ENCODE results near the gene TIFAB.

TIFAB gene

GRCh38 chr5:135447298-135447929 lies 4.7 kb downstream of the TIFAB start, which contains the start of gene DCANP1:
Gene DCANP1 (minus strand): TSS chr5:135447348. CDS start chr5:135447108, 240 bp downstream.
- no peak for TF ChIP-seq CTCF (IDR thresholded peaks at IDR 0.05; ENCODE audit: low read length, missing control alignments)
- H3K4me3 ChIP-seq (replicated peaks; ENCODE audit: low read depth, low read length) = no peak within 1 kb of the TSS
- DNase-seq (ENCODE audit: low read depth) = no peak

DNA sequence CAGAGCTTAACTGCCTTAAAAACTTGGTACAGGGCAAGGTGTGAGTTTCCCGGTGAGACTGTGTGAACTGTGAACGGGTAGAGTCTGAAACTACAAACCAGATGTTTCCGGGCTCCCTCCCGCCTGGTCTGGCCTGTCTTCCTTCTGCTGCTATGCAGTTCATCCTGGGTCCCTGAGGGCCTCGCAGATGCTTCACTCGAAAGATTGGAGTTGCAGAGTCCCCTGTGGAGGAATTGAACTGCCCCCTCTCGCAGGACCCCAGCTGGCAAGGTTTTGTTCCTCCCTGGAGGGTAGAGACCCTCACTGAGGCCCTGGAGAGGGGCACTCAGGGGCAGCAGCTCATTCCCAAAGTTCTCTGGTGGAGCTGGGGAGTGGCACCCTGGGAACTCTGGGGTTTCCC lies 5.5 kb downstream of the TIFAB start:
- no peak for DNase-seq (ENCODE audit: low read depth)
- TF ChIP-seq CTCF (IDR thresholded peaks at IDR 0.05; ENCODE audit: low read length, missing control alignments) = no peak
- H3K4me3 ChIP-seq (replicated peaks; ENCODE audit: low read depth, low read length) = no peak overlapping the region

- TF ChIP-seq CTCF (IDR thresholded peaks at IDR 0.05; ENCODE audit: low read length, missing control alignments) = no peak
- H3K4me3 ChIP-seq (replicated peaks; ENCODE audit: low read depth, low read length) = no peak overlapping the region
- no peak for DNase-seq (ENCODE audit: low read depth)
Observed at GRCh38 chr5:135446206-135446605, 5.9 kb downstream of the TIFAB start.

DNA sequence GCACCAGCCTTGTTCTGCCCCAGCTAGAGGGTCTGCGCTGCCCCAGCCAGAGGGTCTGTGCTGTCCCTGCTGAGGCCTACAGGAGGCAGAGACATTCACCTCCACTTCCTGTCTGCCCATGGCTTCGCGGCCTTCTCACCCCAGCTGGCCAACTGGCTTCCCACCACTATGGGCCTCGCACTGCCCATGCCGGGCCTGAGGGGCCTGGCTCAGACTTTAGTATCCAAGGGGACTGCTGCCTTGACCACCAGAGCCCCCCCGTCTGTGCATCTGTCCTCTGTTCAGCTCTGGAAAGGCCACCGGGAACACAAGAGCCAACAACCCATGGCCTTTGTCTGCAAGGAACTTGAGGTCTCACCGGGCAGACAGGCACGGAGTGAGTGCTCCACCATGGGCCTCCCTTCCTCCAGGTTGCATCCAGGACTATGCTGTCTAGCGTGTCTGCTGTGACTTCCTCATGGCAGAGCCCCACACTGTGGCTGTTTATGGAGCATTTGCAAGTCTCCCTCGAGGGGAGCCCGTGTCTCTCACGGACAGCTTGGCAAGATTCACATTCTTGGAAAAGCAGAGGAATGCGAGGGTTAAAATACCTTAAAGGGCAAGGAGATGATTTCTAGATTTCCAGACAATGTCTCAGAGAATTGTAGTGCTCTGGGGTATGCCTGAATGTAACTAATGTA lies 6.7 kb downstream of the TIFAB start:
- H3K4me3 ChIP-seq (replicated peaks; ENCODE audit: low read depth, low read length) = no peak overlapping the region
- no peak for DNase-seq (ENCODE audit: low read depth)
- TF ChIP-seq CTCF (IDR thresholded peaks at IDR 0.05; ENCODE audit: low read length, missing control alignments) = no peak

DNA sequence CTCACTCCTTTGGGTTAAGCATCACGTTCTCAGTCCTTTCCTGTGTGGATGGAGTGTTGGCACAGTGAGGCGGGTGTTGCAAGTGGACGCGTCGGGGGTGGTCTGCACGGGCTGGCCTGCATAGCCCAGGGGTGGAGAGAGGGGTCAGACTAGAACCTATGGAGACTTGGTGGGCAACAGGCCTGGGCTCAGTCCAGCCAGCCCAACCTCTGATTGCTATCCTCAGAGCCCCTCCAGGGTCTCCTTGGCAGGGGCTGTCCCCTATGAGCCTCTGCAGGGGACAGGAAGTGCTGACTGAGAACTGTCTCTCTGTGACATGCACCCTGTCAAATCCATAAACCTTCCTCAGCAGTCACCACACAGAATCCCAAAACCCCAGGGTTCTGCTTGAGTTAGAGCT lies 7.3 kb downstream of the TIFAB start:
- no peak for TF ChIP-seq CTCF (IDR thresholded peaks at IDR 0.05; ENCODE audit: low read length, missing control alignments)
- H3K4me3 ChIP-seq (replicated peaks; ENCODE audit: low read depth, low read length) = no peak overlapping the region
- no peak for DNase-seq (ENCODE audit: low read depth)

DNA sequence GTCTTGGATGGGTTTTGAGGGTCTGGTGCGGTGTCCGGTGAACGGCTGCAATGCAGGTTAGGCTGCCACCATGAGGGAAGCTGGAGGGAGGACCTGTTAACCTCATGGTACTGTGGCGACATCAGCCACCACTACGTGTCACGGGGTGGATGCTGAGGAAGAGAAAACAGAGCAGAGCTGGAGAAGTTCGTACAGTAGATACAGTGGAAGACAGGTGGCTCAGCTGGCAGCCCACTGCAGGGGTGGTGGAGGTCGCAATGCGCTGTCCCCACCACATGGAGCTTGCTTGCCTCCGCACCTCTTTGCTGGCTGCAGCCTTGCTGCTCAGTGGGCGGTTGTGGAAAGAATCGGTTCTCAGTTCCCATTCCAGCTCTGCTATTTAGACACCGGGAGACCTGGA lies 7.8 kb downstream of the TIFAB start:
- DNase-seq (ENCODE audit: low read depth) = no peak
- no peak overlapping the region for H3K4me3 ChIP-seq (replicated peaks; ENCODE audit: low read depth, low read length)
- TF ChIP-seq CTCF (IDR thresholded peaks at IDR 0.05; ENCODE audit: low read length, missing control alignments) = no peak
